Measurements from ENCODE around the gene RAPH1. TPM values are rescaled to one million over a fixed set of nuclear protein-coding genes. Genes with fewer than 3 reads are reported as not detected.

The RAPH1 gene
- total and polyA plus RNA-seq, 9 of the 15 experiments (the other 6 are each of a cell fraction or from before 2014, with no cell fraction given), result 0.07 to 0.71 (median 0.27) TPM

GRCh38 chr2:203492965-203493364 is 42.1 kb downstream of the RAPH1 start:
- no peak overlapping the region for H3K27ac ChIP-seq (ENCODE audit: extremely low read depth, low read depth, low read length)
- H2AFZ ChIP-seq (ENCODE audit: low read depth, low read length), result no peak overlapping the region
- no peak overlapping the region for H3K4me2 ChIP-seq (ENCODE audit: insufficient read depth, low read length)
- H3K27me3 ChIP-seq (ENCODE audit: control insufficient read depth in 2 of 2, insufficient read depth in 2 of 2, low read length in 2 of 2), result no peaks in the 10 kb centered on the region; a peak in 2 of 5 replicates
- no peaks in the 10 kb centered on the region for H4K20me1 ChIP-seq (replicated peaks; ENCODE audit: control insufficient read depth, insufficient read depth, low read length)
- BruUV-seq (replicated peaks), result no TSS peak
- H3K9ac ChIP-seq (ENCODE audit: insufficient read depth in 1 of 2, low read depth in 2 of 2, low read length in 2 of 2), result no peak overlapping the region
- H3K4me1 ChIP-seq (replicated peaks in 1 of 2; ENCODE audit: control insufficient read depth in 2 of 2, insufficient read depth in 2 of 2, low read length in 2 of 2), result no peaks in the 10 kb centered on the region
- H3K9me3 ChIP-seq (replicated peaks; ENCODE audit: control insufficient read depth, insufficient read depth, low read depth, low read length), result no peaks in the 10 kb centered on the region
- DNase-seq (ENCODE audit: extremely low read depth in 1 of 4, low spot score in 3 of 4), result no peak
- CTCF ChIA-PET (ENCODE audit: low intra/inter-chr PET ratio), result no interaction called here
- no peaks in the 10 kb centered on the region for H3K79me2 ChIP-seq (ENCODE audit: control insufficient read depth, insufficient read depth, low read length)
- H3K4me3 ChIP-seq, result no peak overlapping the region
- FAIRE-seq, result no peak
- 4% methylated on average over 2 of the region's 2 CpGs for WGBS (ENCODE audit: insufficient coverage, low coverage, missing lambda C conversion rate)
- no peak for ATAC-seq
- in situ Hi-C loops (cut with MboI), result no loop called here
- TF ChIP-seq ZSCAN29 (IDR thresholded peaks at IDR 0.05) (no peak), ZNF507 (tag; conservative IDR thresholded peaks at IDR 0.05) (no peak), TFAP4 (CRISPR knock-in tag; IDR thresholded peaks at IDR 0.05; ENCODE audit: borderline replicate concordance) (no peak), MYNN (IDR thresholded peaks at IDR 0.05) (no peak), MYNN (CRISPR knock-in tag; IDR thresholded peaks at IDR 0.05) (no peak), NFRKB (IDR thresholded peaks at IDR 0.05; ENCODE audit: low read depth) (no peak), ZFP91 (CRISPR knock-in tag; IDR thresholded peaks at IDR 0.05) (no peak), TCFL5 (CRISPR knock-in tag; conservative IDR thresholded peaks at IDR 0.05) (no peak), SMAD2 (IDR thresholded peaks at IDR 0.05; ENCODE audit: low read depth, low read length) (no peak), HNRNPL (IDR thresholded peaks at IDR 0.05; ENCODE audit: low read depth, low read length) (no peak), TRIM28 (IDR thresholded peaks at IDR 0.05) (no peak), HMGXB4 (CRISPR knock-in tag; IDR thresholded peaks at IDR 0.05) (no peak), KAT2B (IDR thresholded peaks at IDR 0.05; ENCODE audit: low read depth, low read length) (no peak), SMAD4 (CRISPR knock-in tag; conservative IDR thresholded peaks at IDR 0.05) (no peak), ZBTB12 (CRISPR knock-in tag; IDR thresholded peaks at IDR 0.05) (no peak), EP400 (IDR thresholded peaks at IDR 0.05) (no peak)
- no peaks in the 10 kb centered on the region for H3K9me1 ChIP-seq (ENCODE audit: control insufficient read depth, insufficient read depth, low read length)
- intact Hi-C loops (cut with micrococcal nuclease), result no loop called here
- no peaks in the 10 kb centered on the region for H3K36me3 ChIP-seq (ENCODE audit: control insufficient read depth, insufficient read depth, low read length)
- POLR2A ChIA-PET, result no interaction called here

All from K562 (cell line).